Smooth muscle cell of the brain vasculature (primary cell): ENCODE data around the gene ZBTB16.

ENCODE experiments used
- DNase-seq: peaks from one replicate; pipeline ENCODE4 v3.0.0-alpha.2; 2012; ENCODE audit warnings: low read depth, low spot score

Gene ZBTB16

GRCh38 chr11:114280696-114281095 is 221.2 kb downstream of the ZBTB16 start:
- DNase-seq, result no peak

- no peak for DNase-seq
Observed at GRCh38 chr11:114281388-114281956, 222.0 kb downstream of the ZBTB16 start.

DNA sequence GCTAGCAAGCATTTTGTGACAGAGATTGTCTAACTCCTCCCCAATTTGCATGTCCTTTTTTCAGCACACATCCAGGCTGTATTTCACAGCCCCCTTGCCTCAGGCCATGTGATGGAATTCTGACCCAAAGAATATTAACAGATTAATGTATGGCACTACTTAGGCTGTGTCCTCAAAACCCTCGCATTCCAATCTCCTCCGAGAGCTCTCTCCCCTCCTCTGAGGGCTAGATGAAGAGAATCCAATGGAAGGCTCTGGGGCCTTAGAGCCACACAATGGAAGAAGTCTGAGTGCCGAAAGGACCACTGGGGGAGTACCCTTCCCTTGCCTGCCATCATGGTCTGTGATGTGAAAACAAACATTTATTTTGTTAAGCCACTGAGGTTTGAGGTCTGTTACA is 223.0 kb downstream of the ZBTB16 start:
- no peak for DNase-seq

DNA sequence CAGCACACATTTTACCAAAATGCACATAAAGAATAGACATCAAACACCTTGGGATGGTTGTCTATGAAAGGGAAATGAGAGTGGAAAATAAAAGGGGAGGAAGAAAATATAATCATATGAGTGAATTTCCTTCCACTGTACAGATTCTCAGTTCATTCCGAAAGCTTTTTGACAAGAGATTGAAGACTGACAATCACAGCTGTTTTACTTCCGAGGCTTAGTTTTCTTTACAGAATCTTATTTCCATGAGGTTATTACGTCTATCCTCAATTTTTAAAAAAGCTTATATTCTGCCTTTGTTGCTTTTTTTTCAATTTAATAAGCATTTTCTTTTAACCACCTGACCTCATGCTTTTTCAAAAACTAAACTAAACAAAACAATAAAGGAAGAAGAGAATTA is 223.9 kb downstream of the ZBTB16 start:
- no peak for DNase-seq

- DNase-seq, result no peak
Observed at GRCh38 chr11:114284021-114284420, 224.5 kb downstream of the ZBTB16 start.

GRCh38 chr11:114284914-114285313 is 225.4 kb downstream of the ZBTB16 start:
- DNase-seq, result no peak

- no peak for DNase-seq
Observed at GRCh38 chr11:114285599-114285998, 226.1 kb downstream of the ZBTB16 start.

DNA sequence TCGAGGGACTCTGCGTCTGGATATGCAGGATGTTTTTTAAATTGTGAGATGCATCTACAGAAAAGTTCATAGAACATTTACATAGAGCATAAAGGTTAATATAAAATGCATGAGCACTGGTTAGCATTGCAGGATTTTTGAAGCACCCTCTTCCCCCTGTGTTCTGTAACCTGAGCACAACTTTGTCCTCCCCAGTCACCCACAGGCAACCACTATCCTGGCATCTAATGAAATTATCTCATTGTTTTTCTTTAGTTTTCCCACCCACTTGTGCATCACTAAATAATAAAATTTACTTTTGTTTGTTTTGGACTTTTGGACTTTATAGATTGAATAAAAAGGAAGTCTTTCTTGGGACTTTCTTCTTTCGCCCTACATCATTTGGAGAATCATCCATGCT is 226.7 kb downstream of the ZBTB16 start:
- no peak for DNase-seq

- no peak for DNase-seq
Observed at GRCh38 chr11:114287154-114287553, 227.6 kb downstream of the ZBTB16 start.

- DNase-seq, result no peak
Observed at GRCh38 chr11:114288136-114288535, 228.6 kb downstream of the ZBTB16 start.

DNA sequence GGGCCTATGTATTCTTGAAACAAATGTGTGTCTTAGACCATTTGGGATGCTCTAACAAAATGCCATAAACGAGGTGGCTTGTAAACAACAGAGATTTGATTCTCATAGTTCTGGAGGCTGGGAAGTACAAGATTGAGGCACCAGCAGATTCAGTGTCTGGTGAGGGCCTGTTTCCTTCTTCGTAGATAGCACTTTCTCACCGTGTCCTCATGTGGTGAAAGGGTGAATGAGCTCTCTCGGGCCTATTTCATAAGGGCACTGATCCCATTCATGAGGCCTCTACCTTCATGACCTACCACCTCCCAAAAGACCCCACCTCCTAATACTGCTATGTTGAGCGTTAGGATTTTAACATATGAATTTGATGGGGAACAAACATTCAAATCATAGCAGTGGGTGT is 230.3 kb downstream of the ZBTB16 start:
- no peak for DNase-seq

GRCh38 chr11:114290503-114291235 is 231.2 kb downstream of the ZBTB16 start:
- no peak for DNase-seq

- DNase-seq, result no peak
Observed at GRCh38 chr11:114291381-114291780, 231.9 kb downstream of the ZBTB16 start.

- DNase-seq, result no peak
Observed at GRCh38 chr11:114291842-114292680, 232.6 kb downstream of the ZBTB16 start.

- no peak for DNase-seq
Observed at GRCh38 chr11:114293201-114293711, 233.7 kb downstream of the ZBTB16 start.

DNA sequence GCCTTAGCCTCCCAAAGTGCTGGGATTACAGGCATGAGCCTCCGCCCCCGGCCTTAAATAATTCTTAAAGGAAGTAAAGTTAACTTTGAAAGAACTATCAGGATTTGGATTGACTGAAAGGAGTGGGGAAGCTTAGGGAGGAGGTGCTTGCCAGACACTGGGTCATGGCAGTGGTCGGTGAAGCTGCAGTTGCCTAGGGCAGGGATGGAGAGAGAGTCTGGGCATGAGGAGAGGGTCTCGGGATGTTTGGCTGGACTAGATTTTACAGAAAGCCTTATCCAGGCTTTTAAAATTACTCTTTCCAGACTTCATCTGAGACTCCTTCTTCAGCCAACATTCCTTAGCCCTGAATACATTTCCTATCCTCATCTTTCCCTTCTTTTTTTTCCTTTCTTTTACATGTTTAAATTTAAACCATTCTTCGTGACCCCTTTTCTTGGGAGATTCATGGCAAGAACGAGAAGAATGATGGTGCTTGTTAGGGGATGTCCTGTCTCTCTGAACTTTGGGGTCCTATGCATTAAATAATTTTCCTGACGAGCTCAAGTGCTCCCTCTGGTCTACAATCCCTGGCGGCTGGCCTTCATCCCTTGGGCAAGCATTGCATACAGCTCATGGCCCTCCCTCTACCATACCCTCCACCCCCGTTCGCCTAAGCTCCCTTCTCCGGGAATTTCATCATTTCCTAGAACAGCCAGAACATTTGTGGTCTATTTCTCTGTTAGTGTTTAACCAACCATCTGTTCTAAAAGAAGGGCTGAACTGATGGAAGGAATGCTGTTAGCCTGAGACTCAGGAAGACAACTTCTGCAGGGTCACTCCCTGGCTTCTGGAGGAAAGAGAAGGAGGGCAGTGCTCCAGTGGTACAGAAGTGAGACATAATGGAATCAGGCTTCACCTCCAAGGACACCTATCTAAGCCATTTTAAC is 236.4 kb downstream of the ZBTB16 start, which contains the start of gene NNMT:
Gene NNMT, plus strand, starts transcription at position 724 of the 929 bp plus-strand sequence. Its CDS starts 158 bp downstream, at position 882.
- DNase-seq, result peak; percentile 62

DNA sequence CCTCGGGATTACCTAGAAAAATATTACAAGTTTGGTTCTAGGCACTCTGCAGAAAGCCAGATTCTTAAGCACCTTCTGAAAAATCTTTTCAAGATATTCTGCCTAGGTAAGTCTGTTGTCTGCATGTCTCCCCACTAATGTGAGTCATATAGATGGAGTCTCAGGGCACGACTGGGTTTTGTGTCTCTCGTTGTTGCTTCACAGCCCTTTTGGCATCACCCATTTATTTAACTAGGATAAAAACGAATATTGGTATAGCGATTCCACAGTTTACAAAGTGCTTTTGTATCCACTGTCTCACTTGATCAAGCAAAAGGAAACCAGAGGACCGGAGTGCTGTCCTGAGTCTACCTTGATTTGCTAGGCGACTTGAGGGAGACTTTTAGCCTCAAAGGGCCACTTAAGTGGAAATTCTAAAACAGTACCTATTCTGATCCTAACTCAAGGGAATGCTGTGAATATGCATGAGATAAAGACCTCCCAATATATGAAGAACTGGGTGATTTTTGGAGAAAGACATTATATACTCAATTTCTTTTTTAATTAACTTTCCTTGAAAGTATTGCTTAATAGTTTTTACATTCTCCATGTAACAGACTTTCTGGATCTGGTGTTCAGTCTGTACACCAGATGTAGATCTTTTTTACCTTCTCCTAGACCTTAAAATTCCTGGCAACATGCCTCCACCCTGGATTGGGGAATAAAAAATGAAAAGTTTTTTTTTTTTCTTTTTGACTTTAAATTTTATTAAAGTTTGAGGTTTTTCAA is 237.3 kb downstream of the ZBTB16 start:
- DNase-seq, result no peak

DNA sequence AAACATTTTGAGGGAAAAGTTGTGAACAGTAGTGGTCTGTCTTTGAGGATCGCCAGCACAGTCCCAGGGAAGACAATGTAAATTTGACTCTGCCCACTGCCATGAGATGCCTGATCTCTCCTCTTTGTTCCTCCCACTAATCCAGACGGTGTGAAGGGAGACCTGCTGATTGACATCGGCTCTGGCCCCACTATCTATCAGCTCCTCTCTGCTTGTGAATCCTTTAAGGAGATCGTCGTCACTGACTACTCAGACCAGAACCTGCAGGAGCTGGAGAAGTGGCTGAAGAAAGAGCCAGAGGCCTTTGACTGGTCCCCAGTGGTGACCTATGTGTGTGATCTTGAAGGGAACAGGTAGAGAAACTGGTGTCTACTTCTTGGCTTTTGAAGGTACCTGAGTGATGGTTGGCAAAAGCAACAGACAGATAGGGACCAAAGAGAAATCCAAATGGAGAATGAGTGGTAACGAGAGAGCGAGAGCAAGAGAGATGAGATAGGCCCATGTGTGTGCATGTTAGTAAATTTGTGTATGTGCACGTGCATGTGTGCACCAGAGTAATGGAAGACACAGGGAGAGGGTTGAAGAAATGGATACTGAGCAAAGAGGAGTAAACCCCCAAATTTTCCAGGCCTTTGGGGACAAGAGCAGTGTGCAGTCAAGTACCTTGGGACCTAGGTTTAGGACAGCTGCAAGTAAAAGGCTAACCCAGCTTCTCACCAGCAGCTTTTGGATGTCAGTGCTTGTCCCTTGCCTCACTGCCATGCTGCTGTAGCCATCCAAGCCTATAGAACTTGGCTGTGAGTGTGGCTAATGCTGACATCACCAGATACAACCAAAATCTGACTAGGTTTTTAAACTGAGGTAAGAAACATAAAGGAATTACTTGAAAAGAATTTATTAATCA is 238.5 kb downstream of the ZBTB16 start:
- no peak for DNase-seq

DNA sequence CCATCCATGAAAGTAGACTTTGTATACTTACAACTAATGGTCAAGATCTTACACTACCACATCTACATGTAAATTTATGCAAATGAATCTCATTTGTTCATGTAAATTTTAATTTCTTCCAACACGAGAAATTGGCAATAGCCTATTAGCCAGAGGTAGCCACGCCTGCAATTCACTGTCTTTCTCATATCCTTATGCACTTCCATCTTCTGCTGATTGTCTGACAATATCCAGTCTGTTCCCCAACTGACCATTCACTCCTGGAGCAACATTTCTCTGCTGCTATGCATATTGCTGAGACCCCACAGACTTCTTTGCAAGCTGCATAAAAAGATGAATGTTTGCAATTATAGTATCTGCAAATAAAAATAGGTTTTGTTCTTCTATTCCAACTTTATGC is 239.2 kb downstream of the ZBTB16 start:
- DNase-seq, result no peak
